Esophagus (tissue), 2 donors: ENCODE results near the gene AMBRA1. TPM values are rescaled to one million over a fixed set of nuclear protein-coding genes. Genes with fewer than 3 reads are reported as not detected.

ENCODE experiments used
- H3K27ac ChIP-seq, 2 donors: one replicate each; pipeline ENCODE4 v1.5.1; 2013; ENCODE audit warnings: low read depth in 2 of 2, mild to moderate bottlenecking in 2 of 2, inconsistent platforms in 1 of 2, low read length in 1 of 2, moderate library complexity in 1 of 2
- H3K27me3 ChIP-seq, 2 donors: one replicate each; pipeline ENCODE4 v1.6.1; 2013; ENCODE audit warnings: low read length in 2 of 2, control low read depth in 1 of 2, mild to moderate bottlenecking in 1 of 2; ENCODE audit not compliant: insufficient read depth in 2 of 2, control insufficient read depth in 1 of 2
- H3K36me3 ChIP-seq, 2 donors: one replicate each; pipeline ENCODE4 v1.6.1; 2013; ENCODE audit warnings: low read length in 1 of 2; ENCODE audit not compliant: control insufficient read depth in 2 of 2, insufficient read depth in 2 of 2
- H3K4me1 ChIP-seq, 2 donors: one replicate each; pipeline ENCODE4 v1.6.1; 2013; ENCODE audit warnings: low read length in 1 of 2; ENCODE audit not compliant: control insufficient read depth in 2 of 2, insufficient read depth in 2 of 2
- H3K4me3 ChIP-seq, 2 donors: one replicate each; pipeline ENCODE4 v1.5.1; 2013; ENCODE audit warnings: low read length in 2 of 2, mild to moderate bottlenecking in 2 of 2, low read depth in 1 of 2, moderate library complexity in 1 of 2
- H3K9me3 ChIP-seq, 2 donors: one replicate each; pipeline ENCODE4 v1.6.1; 2013; ENCODE audit warnings: mild to moderate bottlenecking in 2 of 2, low read depth in 1 of 2, low read length in 1 of 2, moderate library complexity in 1 of 2; ENCODE audit not compliant: control insufficient read depth in 2 of 2, insufficient read depth in 1 of 2
- WGBS, 2 donors: extraction: QIAGEN DNeasy Blood & Tissue Kit; methylation state at CpG; one replicate each; pipeline ENCODE4 v1.1.7; 2013; 5-methylcytosine and 5-hydroxymethylcytosine counted together
- polyA plus RNA-seq, 2 donors: library from polyadenylated mRNA; stranded (reverse); fragments of 200-250 nt; gene quantifications; one replicate each; pipeline ENCODE4 v1.2.3, GENCODE V29; 2013
- donor health status: healthy with polysubstance abuse.
- donor health status: Bipolar disorder and iron deficiency.

The AMBRA1 gene
- polyA plus RNA-seq, 2 donors, result 9.0 to 11.2 TPM

- WGBS, 2 donors, result 90% methylated on average over 22 of the region's 22 CpGs
- Histone ChIP-seq H3K4me3 (no peak overlapping the region), H3K27ac (no peak overlapping the region), H3K36me3 (peaks cover 0 to 26% of the 10 kb centered on the region in 2 donors), H3K9me3 (no peaks in the 10 kb centered on the region), H3K27me3 (no peaks in the 10 kb centered on the region), H3K4me1 (peaks cover 11 to 27% of the 10 kb centered on the region in 2 donors)
These were observed 227.6 kb downstream of the AMBRA1 start for GRCh38 chr11:46366260-46366659.

GRCh38 chr11:46364791-46365190, 229.0 kb downstream of the AMBRA1 start:
- H3K27ac ChIP-seq, result no peak overlapping the region
- 76 to 78% methylated on average over 3 of the region's 3 CpGs for WGBS, 2 donors
- peaks cover 0 to 17% of the 10 kb centered on the region in 2 donors for H3K36me3 ChIP-seq
- peaks cover 13 to 30% of the 10 kb centered on the region in 2 donors for H3K4me1 ChIP-seq
- H3K27me3 ChIP-seq, result no peaks in the 10 kb centered on the region
- H3K9me3 ChIP-seq, result no peaks in the 10 kb centered on the region
- no peak overlapping the region for H3K4me3 ChIP-seq

- WGBS, 2 donors, result 83 to 88% methylated on average over 9 of the region's 9 CpGs
- Histone ChIP-seq H3K4me1 (peaks cover 13 to 30% of the 10 kb centered on the region in 2 donors), H3K27ac (peak overlapping the region; percentile 13 to 64), H3K36me3 (peaks cover 0 to 16% of the 10 kb centered on the region in 2 donors), H3K9me3 (no peaks in the 10 kb centered on the region), H3K4me3 (no peak overlapping the region), H3K27me3 (no peaks in the 10 kb centered on the region)
These were observed 229.8 kb downstream of the AMBRA1 start for GRCh38 chr11:46364056-46364455.

- Histone ChIP-seq H3K27me3 (no peaks in the 10 kb centered on the region), H3K4me3 (no peak overlapping the region), H3K9me3 (no peaks in the 10 kb centered on the region), H3K36me3 (peaks cover 0 to 16% of the 10 kb centered on the region in 2 donors), H3K27ac (peak overlapping the region; percentile 13 to 64), H3K4me1 (peaks cover 13 to 30% of the 10 kb centered on the region in 2 donors)
- 67 to 78% methylated on average over 21 of the region's 21 CpGs for WGBS, 2 donors
These were observed 230.3 kb downstream of the AMBRA1 start for GRCh38 chr11:46363455-46364005.

- Histone ChIP-seq H3K9me3 (no peaks in the 10 kb centered on the region), H3K27ac (peak overlapping the region; percentile 62 to 64), H3K27me3 (no peaks in the 10 kb centered on the region), H3K4me1 (peaks cover 13 to 30% of the 10 kb centered on the region in 2 donors), H3K36me3 (peaks cover 0 to 12% of the 10 kb centered on the region in 2 donors), H3K4me3 (no peak overlapping the region)
- WGBS, 2 donors, result 58 to 67% methylated on average over 9 of the region's 9 CpGs
These were observed 230.8 kb downstream of the AMBRA1 start for GRCh38 chr11:46363031-46363407.

GRCh38 chr11:46362156-46363030, 231.4 kb downstream of the AMBRA1 start:
- peaks cover 0 to 8% of the 10 kb centered on the region in 2 donors for H3K36me3 ChIP-seq
- H3K4me3 ChIP-seq, result no peak overlapping the region
- no peaks in the 10 kb centered on the region for H3K9me3 ChIP-seq
- H3K27me3 ChIP-seq, result no peaks in the 10 kb centered on the region
- WGBS, 2 donors, result 76 to 84% methylated on average over 20 of the region's 20 CpGs
- peak overlapping the region; percentile 42 to 85 for H3K27ac ChIP-seq
- H3K4me1 ChIP-seq, result peaks cover 13 to 34% of the 10 kb centered on the region in 2 donors

GRCh38 chr11:46361283-46362155, 232.3 kb downstream of the AMBRA1 start:
- Histone ChIP-seq H3K36me3 (peaks cover 0 to 3% of the 10 kb centered on the region in 2 donors), H3K4me1 (peaks cover 13 to 31% of the 10 kb centered on the region in 2 donors), H3K9me3 (no peaks in the 10 kb centered on the region), H3K27ac (peak overlapping the region; percentile 61 to 85), H3K27me3 (no peaks in the 10 kb centered on the region), H3K4me3 (no peak overlapping the region)
- 23 to 37% methylated on average over 21 to 26 of the region's 26 CpGs for WGBS, 2 donors

- H3K36me3 ChIP-seq, result no peaks in the 10 kb centered on the region
- H3K4me1 ChIP-seq, result peaks cover 17 to 31% of the 10 kb centered on the region in 2 donors
- WGBS, 2 donors, result 45 to 59% methylated on average over 7 of the region's 7 CpGs
- peak overlapping the region; percentile 61 to 85 for H3K27ac ChIP-seq
- no peak overlapping the region for H3K4me3 ChIP-seq
- no peaks in the 10 kb centered on the region for H3K9me3 ChIP-seq
- H3K27me3 ChIP-seq, result no peaks in the 10 kb centered on the region
These were observed 232.9 kb downstream of the AMBRA1 start for GRCh38 chr11:46360878-46361277.

- H3K9me3 ChIP-seq, result no peaks in the 10 kb centered on the region
- no peaks in the 10 kb centered on the region for H3K36me3 ChIP-seq
- 62 to 79% methylated on average over 1 of the region's 1 CpG for WGBS, 2 donors
- H3K4me1 ChIP-seq, result peaks cover 17 to 31% of the 10 kb centered on the region in 2 donors
- H3K4me3 ChIP-seq, result no peak overlapping the region
- no peak overlapping the region for H3K27ac ChIP-seq
- H3K27me3 ChIP-seq, result no peaks in the 10 kb centered on the region
These were observed 233.9 kb downstream of the AMBRA1 start for GRCh38 chr11:46359953-46360352.
